ENCODE data around the gene PLD4. TPM values are rescaled to one million over a fixed set of nuclear protein-coding genes. Genes with fewer than 3 reads are reported as not detected.
"Not testable (repeated sequence)": the region's sequence is repeated elsewhere in the genome, so short reads cannot be mapped to it uniquely, and the experiment has no call there.

PLD4 gene
- total RNA-seq, 1 experiment from 2014 or later = not detected

DNA sequence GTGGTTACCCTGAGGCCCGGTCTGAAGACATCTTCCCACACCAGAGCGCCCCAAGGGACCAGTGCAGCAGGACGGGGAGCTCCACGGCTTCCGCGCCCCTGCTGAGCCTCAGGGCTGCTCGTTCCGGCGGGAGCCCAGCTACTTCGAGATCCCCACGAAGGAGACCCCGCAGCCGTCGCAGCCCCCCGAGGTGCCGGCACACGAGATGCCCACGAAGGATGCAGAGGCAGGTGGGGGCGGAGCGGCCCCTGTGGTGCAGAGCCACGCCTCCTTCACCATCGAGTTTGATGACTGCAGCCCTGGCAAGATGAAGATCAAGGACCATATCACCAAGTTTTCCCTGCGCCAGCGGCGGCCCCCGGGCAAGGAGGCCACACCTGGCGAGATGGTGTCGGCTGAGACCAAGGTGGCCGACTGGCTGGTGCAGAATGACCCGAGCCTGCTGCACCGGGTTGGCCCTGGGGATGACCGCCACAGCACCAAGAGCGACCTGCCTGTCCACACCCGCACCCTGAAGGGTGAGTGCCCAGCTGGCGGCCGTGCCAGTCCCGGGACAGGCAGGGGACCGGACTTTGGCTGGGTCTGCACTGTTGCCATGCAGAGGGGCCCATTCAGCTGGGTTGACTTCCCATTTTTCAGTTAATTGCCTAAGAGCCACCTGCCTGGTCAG lies 41.6 kb upstream of the PLD4 start:
- ChIA-PET POLR2A (ENCODE audit: unreplicated experiment) (no interaction called here), CTCF (no interaction called here)
- H3K27me3 ChIP-seq (ENCODE audit: insufficient read depth, low read depth) = no peaks in the 10 kb centered on the region
- H3K4me2 ChIP-seq = no peak overlapping the region
- intact Hi-C loops (cut with micrococcal nuclease; ENCODE audit: unreplicated experiment) = no loop called here
- H3K9me3 ChIP-seq (ENCODE audit: insufficient read depth, low read depth) = no peaks in the 10 kb centered on the region
- no peak for DNase-seq
- no peak overlapping the region for H3K4me3 ChIP-seq
- peaks cover 7% of the 10 kb centered on the region for H3K4me1 ChIP-seq (replicated peaks; ENCODE audit: insufficient read depth)
- no peaks in the 10 kb centered on the region for H3K79me2 ChIP-seq (ENCODE audit: low read depth)
- H2AFZ ChIP-seq = no peak overlapping the region
- no peaks in the 10 kb centered on the region for H3K9me2 ChIP-seq (ENCODE audit: insufficient read depth)
- H3F3A ChIP-seq (ENCODE audit: insufficient read depth, low read depth) = peaks cover 8% of the 10 kb centered on the region; the same call in 1 of the 2 replicates
- no TSS peak for BruUV-seq (replicated peaks)
- no peak overlapping the region for H3K27ac ChIP-seq
- no peak for TF ChIP-seq EZH2 (IDR thresholded peaks at IDR 0.05; ENCODE audit: low read depth)
- TF ChIP-seq, protein P1, sequence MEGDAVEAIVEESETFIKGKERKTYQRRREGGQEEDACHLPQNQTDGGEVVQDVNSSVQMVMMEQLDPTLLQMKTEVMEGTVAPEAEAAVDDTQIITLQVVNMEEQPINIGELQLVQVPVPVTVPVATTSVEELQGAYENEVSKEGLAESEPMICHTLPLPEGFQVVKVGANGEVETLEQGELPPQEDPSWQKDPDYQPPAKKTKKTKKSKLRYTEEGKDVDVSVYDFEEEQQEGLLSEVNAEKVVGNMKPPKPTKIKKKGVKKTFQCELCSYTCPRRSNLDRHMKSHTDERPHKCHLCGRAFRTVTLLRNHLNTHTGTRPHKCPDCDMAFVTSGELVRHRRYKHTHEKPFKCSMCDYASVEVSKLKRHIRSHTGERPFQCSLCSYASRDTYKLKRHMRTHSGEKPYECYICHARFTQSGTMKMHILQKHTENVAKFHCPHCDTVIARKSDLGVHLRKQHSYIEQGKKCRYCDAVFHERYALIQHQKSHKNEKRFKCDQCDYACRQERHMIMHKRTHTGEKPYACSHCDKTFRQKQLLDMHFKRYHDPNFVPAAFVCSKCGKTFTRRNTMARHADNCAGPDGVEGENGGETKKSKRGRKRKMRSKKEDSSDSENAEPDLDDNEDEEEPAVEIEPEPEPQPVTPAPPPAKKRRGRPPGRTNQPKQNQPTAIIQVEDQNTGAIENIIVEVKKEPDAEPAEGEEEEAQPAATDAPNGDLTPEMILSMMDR (conservative IDR thresholded peaks at IDR 0.05) = no peak
- peaks cover 16% of the 10 kb centered on the region for H4K20me1 ChIP-seq (ENCODE audit: insufficient read depth)
- no peaks in the 10 kb centered on the region; the same call in 1 of the 2 replicates for H3K36me3 ChIP-seq (ENCODE audit: low read depth)

DNA sequence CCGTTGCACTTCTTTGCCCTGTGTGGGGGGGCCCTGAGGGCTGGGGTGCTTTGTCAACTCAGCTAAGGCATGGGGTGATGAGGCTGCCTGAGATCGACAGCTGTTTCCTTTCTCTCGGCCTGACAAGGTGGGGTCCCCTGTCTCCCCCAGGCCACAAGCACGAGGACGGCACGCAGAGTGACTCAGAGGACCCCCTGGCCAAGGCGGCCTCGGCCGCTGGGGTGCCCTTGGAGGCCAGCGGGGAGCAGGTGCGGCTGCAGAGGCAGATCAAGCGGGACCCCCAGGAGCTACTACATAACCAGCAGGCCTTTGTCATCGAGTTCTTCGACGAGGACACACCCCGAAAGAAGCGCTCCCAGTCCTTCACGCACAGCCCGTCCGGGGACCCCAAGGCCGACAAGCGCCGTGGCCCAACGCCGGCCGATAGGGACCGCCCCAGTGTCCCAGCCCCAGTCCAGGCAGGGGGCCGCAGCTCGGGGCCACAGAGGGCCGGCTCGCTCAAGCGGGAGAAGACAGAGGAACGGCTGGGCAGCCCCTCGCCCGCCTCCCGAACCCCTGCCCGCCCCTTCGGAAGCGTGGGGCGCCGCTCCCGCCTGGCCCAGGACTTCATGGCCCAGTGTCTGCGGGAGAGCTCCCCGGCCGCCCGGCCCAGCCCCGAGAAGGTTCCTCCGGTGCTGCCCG lies 40.9 kb upstream of the PLD4 start:
- Histone ChIP-seq H3K79me2 (ENCODE audit: low read depth) (no peaks in the 10 kb centered on the region), H4K20me1 (ENCODE audit: insufficient read depth) (peaks cover 9% of the 10 kb centered on the region), H2AFZ (no peak overlapping the region), H3K36me3 (ENCODE audit: low read depth) (no peaks in the 10 kb centered on the region; the same call in 1 of the 2 replicates), H3K27me3 (ENCODE audit: insufficient read depth, low read depth) (no peaks in the 10 kb centered on the region), H3K9me2 (ENCODE audit: insufficient read depth) (no peaks in the 10 kb centered on the region), H3K4me2 (no peak overlapping the region), H3K9me3 (ENCODE audit: insufficient read depth, low read depth) (no peaks in the 10 kb centered on the region), H3K4me3 (no peak overlapping the region), H3K27ac (no peak overlapping the region), H3F3A (ENCODE audit: insufficient read depth, low read depth) (peaks cover 8% of the 10 kb centered on the region; the same call in 1 of the 2 replicates), H3K4me1 (replicated peaks; ENCODE audit: insufficient read depth) (peaks cover 7% of the 10 kb centered on the region)
- intact Hi-C loops (cut with micrococcal nuclease; ENCODE audit: unreplicated experiment) = no loop called here
- no TSS peak for BruUV-seq (replicated peaks)
- CTCF ChIA-PET = no interaction called here
- no peak for TF ChIP-seq EZH2 (IDR thresholded peaks at IDR 0.05; ENCODE audit: low read depth)
- TF ChIP-seq, protein P1 (conservative IDR thresholded peaks at IDR 0.05) = no peak
- POLR2A ChIA-PET (ENCODE audit: unreplicated experiment) = no interaction called here
- no peak for DNase-seq

DNA sequence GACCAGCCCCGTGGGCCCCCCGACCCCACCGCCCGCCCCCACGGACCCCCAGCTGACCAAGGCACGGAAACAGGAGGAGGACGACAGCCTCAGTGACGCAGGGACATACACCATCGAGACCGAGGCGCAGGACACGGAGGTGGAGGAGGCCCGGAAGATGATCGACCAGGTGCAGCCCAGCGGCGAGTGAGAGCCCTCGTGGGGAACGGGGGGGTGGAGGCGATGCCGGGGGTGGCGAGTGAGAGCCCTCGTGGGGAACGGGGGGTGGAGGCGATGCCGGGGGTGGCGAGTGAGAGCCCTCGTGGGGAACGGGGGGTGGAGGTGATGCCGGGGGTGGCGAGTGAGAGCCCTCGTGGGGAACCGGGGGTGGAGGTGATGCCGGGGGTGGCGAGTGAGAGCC lies 40.3 kb upstream of the PLD4 start:
- H3K27me3 ChIP-seq (ENCODE audit: insufficient read depth, low read depth); H3K9me2 ChIP-seq (ENCODE audit: insufficient read depth); H3K36me3 ChIP-seq (ENCODE audit: low read depth); H3K4me1 ChIP-seq (replicated peaks; ENCODE audit: insufficient read depth); H2AFZ ChIP-seq; CTCF ChIA-PET; H4K20me1 ChIP-seq (ENCODE audit: insufficient read depth); POLR2A ChIA-PET (ENCODE audit: unreplicated experiment); H3K4me3 ChIP-seq; H3K9me3 ChIP-seq (ENCODE audit: insufficient read depth, low read depth); intact Hi-C loops (cut with micrococcal nuclease; ENCODE audit: unreplicated experiment); DNase-seq; BruUV-seq (replicated peaks); H3K4me2 ChIP-seq; H3K27ac ChIP-seq; H3F3A ChIP-seq (ENCODE audit: insufficient read depth, low read depth); H3K79me2 ChIP-seq (ENCODE audit: low read depth): not testable (repeated sequence)

All from PC-9 (cell line).